K562 (cell line): ENCODE measurements around the gene EFCAB12. TPM values are rescaled to one million over a fixed set of nuclear protein-coding genes. Genes with fewer than 3 reads are reported as not detected.
"Not testable (repeated sequence)": the region's sequence is repeated elsewhere in the genome, so short reads cannot be mapped to it uniquely, and the experiment has no call there.

Experiments
- ATAC-seq: fragments of 200-7000 bp; cut with Tn5 transposase; 3 replicates; pipeline ENCODE4 v1.9.1; 2020; ENCODE audit warnings: moderate library complexity
- BruUV-seq: library from RNA; stranded (reverse); fragments of 400-500 nt; replicated peaks from 2 replicates; lab custom pipeline; 2021; lab: Mats Ljungman, UMichigan
- CTCF ChIA-PET: fragments of 300-600 bp; formaldehyde crosslinking; extraction: SDS; loops from one replicate; lab custom pipeline; 2021; ENCODE audit warnings: low intra/inter-chr PET ratio; lab: Yijun Ruan, JAX
- POLR2A ChIA-PET: fragments of 300-600, 350-650 bp; sonication (Branson Sonifier 250); formaldehyde crosslinking; extraction: SDS; loops from one replicate; lab custom pipeline; 2021; ENCODE audit warnings: antibody characterized with exemption, inconsistent platforms; lab: Yijun Ruan, JAX
- DNase-seq, 4 experiments: peaks; one replicate each; pipeline versions ENCODE4 v3.0.0 to v3.0.0-alpha.2; 2011 to 2018; ENCODE audit warnings: low spot score in 3 of 4, mixed read lengths in 3 of 4; ENCODE audit errors: extremely low read depth in 1 of 4
- FAIRE-seq: peaks from 2 replicates; lab custom pipeline; 2011; peaks lifted over from hg19 to GRCh38; lab: Jason Lieb, UNC
- H2AFZ ChIP-seq: 2 replicates; pipeline ENCODE4 v1.6.0; 2011; ENCODE audit warnings: low read depth, low read length, control low read depth, inconsistent platforms
- H3K27ac ChIP-seq: fragments of 200-600 bp; 3 replicates; pipeline ENCODE4 v1.8.0; 2011; ENCODE audit warnings: low read depth, mild to moderate bottlenecking, control low read depth, inconsistent platforms, low read length, moderate library complexity, mixed read lengths; ENCODE audit errors: extremely low read depth
- H3K27me3 ChIP-seq, 2 experiments: fragments of 300-600 bp in 1 of 2; 2 replicates in 1 of 2; 3 replicates in 1 of 2; pipeline versions ENCODE4 v1.6.0 to v1.8.0; 2011; ENCODE audit warnings: inconsistent platforms in 2 of 2, low read length in 2 of 2, mild to moderate bottlenecking in 1 of 2, mixed read lengths in 1 of 2, moderate library complexity in 1 of 2; ENCODE audit not compliant: control insufficient read depth in 2 of 2, insufficient read depth in 2 of 2
- H3K36me3 ChIP-seq: fragments of 300-600 bp; 3 replicates; pipeline ENCODE4 v1.8.0; 2011; ENCODE audit warnings: mild to moderate bottlenecking, low read length, inconsistent platforms; ENCODE audit not compliant: control insufficient read depth, insufficient read depth
- H3K4me1 ChIP-seq, 2 experiments: fragments of 200-600 bp in 1 of 2; replicated peaks in 1 of 2; 2 replicates in 1 of 2; 3 replicates in 1 of 2; pipeline versions ENCODE4 v1.5.1 to v1.8.0; 2011; ENCODE audit warnings: inconsistent platforms in 2 of 2, low read length in 2 of 2, mild to moderate bottlenecking in 1 of 2, mixed read lengths in 1 of 2, moderate library complexity in 1 of 2; ENCODE audit not compliant: control insufficient read depth in 2 of 2, insufficient read depth in 2 of 2
- H3K4me2 ChIP-seq: 2 replicates; pipeline ENCODE4 v1.6.1; 2011; ENCODE audit warnings: low read length, control low read depth, inconsistent platforms, mixed read lengths; ENCODE audit not compliant: insufficient read depth
- H3K4me3 ChIP-seq: fragments of 200-600 bp; sonication (generic), shearing (Covaris generic); 2 replicates; pipeline ENCODE4 v1.5.1; 2016; ENCODE audit warnings: control low read depth, inconsistent platforms
- H3K79me2 ChIP-seq: fragments of 200-600 bp; 3 replicates; pipeline ENCODE4 v1.8.0; 2011; ENCODE audit warnings: low read length, inconsistent platforms; ENCODE audit not compliant: control insufficient read depth, insufficient read depth
- H3K9ac ChIP-seq, 2 experiments: 2 replicates each; pipeline versions ENCODE4 v1.6.0 to v1.6.1; 2011; ENCODE audit warnings: low read depth in 2 of 2, low read length in 2 of 2, control low read depth in 1 of 2, inconsistent platforms in 1 of 2, mild to moderate bottlenecking in 1 of 2, mixed read lengths in 1 of 2; ENCODE audit not compliant: insufficient read depth in 1 of 2
- H3K9me1 ChIP-seq: one replicate; pipeline ENCODE4 v1.6.0; 2011; ENCODE audit warnings: inconsistent platforms, mild to moderate bottlenecking, low read length, moderate library complexity; ENCODE audit not compliant: control insufficient read depth, insufficient read depth
- H3K9me3 ChIP-seq: replicated peaks from 2 replicates; pipeline ENCODE4 v1.5.1; 2011; ENCODE audit warnings: low read depth, low read length, inconsistent platforms; ENCODE audit not compliant: control insufficient read depth, insufficient read depth
- H4K20me1 ChIP-seq: replicated peaks from 2 replicates; pipeline ENCODE4 v1.6.1; 2011; ENCODE audit warnings: low read length, inconsistent platforms, mixed read lengths; ENCODE audit not compliant: control insufficient read depth, insufficient read depth
- RAD51 ChIP-seq: fragments of 450-650 bp; IDR thresholded peaks from 2 replicates; pipeline ENCODE4 v1.7.1; 2016; ENCODE audit warnings: low read depth, mild to moderate bottlenecking, borderline replicate concordance
- ZNF436 ChIP-seq: fragments of 250-450, 450-650 bp; sonication (Bioruptor Pico); formaldehyde crosslinking; IDR thresholded peaks from 2 replicates; pipeline ENCODE4 v1.7.0; 2020; ENCODE audit warnings: mild to moderate bottlenecking
- WGBS: fragments of 100-300 bp; shearing (Covaris generic); methylation state at CpG from one replicate; pipeline ENCODE4 v1.1.6; 2016; ENCODE audit warnings: low coverage, mixed read lengths; ENCODE audit not compliant: insufficient coverage; ENCODE audit errors: missing lambda C conversion rate; 5-methylcytosine and 5-hydroxymethylcytosine counted together
- in situ Hi-C: fragments of 300-500 bp; cut with MboI; formaldehyde crosslinking; loops from 4 replicates; pipeline ENCODE4 v1.15.0; 2018; ENCODE audit warnings: inconsistent platforms, mixed read lengths
- intact Hi-C: fragments of 100-400 bp; cut with micrococcal nuclease; formaldehyde crosslinking; loops from 2 replicates; pipeline ENCODE4 v1.14.2; 2022
- polyA plus RNA-seq, 8 experiments: library from polyadenylated mRNA; depleted of rRNA in 4 of 8; stranded (reverse) in 5 of 8; unstranded in 3 of 8; fragments of >200 nt; fragmentation: Nextera tagmentation in 2 of 8; fragmentation: Illumina TruSeq in 1 of 8; extraction: Ambion mirVana in 2 of 8; extraction: Trizol in 1 of 8; gene quantifications; 2 replicates each; pipeline versions ENCODE4 v1.2.1 to v1.2.3, GENCODE V29; 2011 to 2014; ENCODE audit warnings: inconsistent platforms in 1 of 8, missing spikeins in 1 of 8
- total RNA-seq, 7 experiments: library from RNA; depleted of rRNA in 6 of 7; stranded (reverse); fragments of >200 nt in 6 of 7; fragmentation: Illumina TruSeq in 2 of 7; extraction: Trizol in 2 of 7; gene quantifications; 2 replicates each; pipeline versions ENCODE4 v1.2.1 to v1.2.3, GENCODE V29; 2011 to 2021; ENCODE audit warnings: low replicate concordance in 1 of 7
- TF ChIP-seq, protein P1 (sequence below): fragments of 200-800 bp; sonication (Bioruptor generic); IDR thresholded peaks from 2 replicates; pipeline ENCODE4 v1.6.1; 2017; ENCODE audit warnings: missing genetic modification characterization, missing compliant biosample characterization
- TF ChIP-seq, protein P2 (sequence below): fragments of 450-650 bp; IDR thresholded peaks from 2 replicates; pipeline ENCODE4 v1.6.1; 2016; ENCODE audit warnings: mild to moderate bottlenecking, moderate library complexity
- TF ChIP-seq, protein P3 (sequence below): sonication (generic); formaldehyde crosslinking; IDR thresholded peaks from 2 replicates; pipeline ENCODE4 v1.5.0; 2020; ENCODE audit warnings: missing genetic modification reagents

The EFCAB12 gene
- total and polyA plus RNA-seq, 9 of the 15 experiments (the other 6 are each of a cell fraction or from before 2014, with no cell fraction given): 0.08 to 0.95 (median 0.56) TPM; not detected in 1

DNA sequence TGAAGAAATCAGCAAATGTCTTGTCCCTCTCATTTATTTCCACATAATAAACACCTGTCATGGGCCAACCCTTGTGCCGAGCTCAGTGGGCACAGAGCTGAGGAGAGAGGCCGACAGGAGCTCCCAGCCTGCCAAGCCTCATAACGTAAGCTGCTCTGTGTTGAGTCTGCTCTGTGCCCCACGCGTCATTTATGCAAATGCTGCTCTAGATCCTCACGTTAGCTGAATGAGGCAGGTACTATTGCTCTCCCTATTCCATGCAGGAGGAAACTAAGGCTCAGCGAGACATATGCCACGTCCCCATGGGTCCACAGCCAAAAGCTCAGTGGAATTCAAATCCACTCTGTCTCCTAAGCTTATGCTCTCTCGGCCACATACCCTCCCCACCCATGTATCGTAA lies 41.5 kb downstream of the EFCAB12 start (continued):
- no peak for TF ChIP-seq ZNF436 (CRISPR knock-in tag)
- TF ChIP-seq, protein P1, sequence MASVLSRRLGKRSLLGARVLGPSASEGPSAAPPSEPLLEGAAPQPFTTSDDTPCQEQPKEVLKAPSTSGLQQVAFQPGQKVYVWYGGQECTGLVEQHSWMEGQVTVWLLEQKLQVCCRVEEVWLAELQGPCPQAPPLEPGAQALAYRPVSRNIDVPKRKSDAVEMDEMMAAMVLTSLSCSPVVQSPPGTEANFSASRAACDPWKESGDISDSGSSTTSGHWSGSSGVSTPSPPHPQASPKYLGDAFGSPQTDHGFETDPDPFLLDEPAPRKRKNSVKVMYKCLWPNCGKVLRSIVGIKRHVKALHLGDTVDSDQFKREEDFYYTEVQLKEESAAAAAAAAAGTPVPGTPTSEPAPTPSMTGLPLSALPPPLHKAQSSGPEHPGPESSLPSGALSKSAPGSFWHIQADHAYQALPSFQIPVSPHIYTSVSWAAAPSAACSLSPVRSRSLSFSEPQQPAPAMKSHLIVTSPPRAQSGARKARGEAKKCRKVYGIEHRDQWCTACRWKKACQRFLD (CRISPR knock-in tag): no peak

DNA sequence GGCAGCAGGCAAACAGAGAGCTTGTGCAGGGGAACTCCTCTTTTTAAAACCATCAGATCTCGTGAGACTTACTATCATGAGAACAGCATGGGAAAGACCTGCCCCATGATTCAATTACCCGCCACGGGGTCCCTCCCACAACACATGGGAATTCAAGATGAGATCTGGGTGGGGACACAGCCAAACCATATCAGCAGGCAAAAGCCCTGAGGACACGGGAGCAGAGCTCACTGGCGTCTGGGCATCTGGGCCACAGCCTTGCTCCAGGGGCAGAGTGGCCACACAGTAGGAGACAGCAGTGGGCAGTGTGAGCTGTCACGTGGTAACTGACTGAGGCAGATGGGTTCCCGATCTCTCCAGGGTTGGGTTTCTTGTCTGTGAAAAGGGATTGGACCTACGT lies 42.9 kb downstream of the EFCAB12 start:
- H4K20me1 ChIP-seq, H3K4me1 ChIP-seq, H3K4me3 ChIP-seq, FAIRE-seq, H3K9me3 ChIP-seq, H3K79me2 ChIP-seq, CTCF ChIA-PET, H3K9me1 ChIP-seq, H2AFZ ChIP-seq, H3K27ac ChIP-seq, BruUV-seq, H3K27me3 ChIP-seq: not testable (repeated sequence)
- WGBS: 2% methylated on average over 6 of the region's 8 CpGs
- ATAC-seq (peak; percentile 59), DNase-seq (peak in 2 of 4 experiments; percentile 12 to 44)
- H3K4me2 ChIP-seq: peak overlapping the region; percentile 43; the same call in 1 of the 2 replicates
- intact Hi-C loops (loop anchor here (10.0 kb wide), 1 partner anchor 219 kb away; the partner anchor contains the start of gene PLXND1), in situ Hi-C loops (loop anchor here (25.0 kb wide), 1 partner anchor 427 kb away; no protein-coding TSS in a partner anchor)
- H3K9ac ChIP-seq: peak overlapping the region in 1 of 2 experiments; percentile 41; a peak in 2 of 4 replicates
- POLR2A ChIA-PET: interaction anchor here (0.6 to 1.4 kb wide), 2 partner anchors 70 to 1196 kb away, joined by 3 read pairs; a partner anchor contains a TSS
- H3K36me3 ChIP-seq: peaks cover 29% of the 10 kb centered on the region; the same call in 1 of the 3 replicates
- TF ChIP-seq, protein P2, sequence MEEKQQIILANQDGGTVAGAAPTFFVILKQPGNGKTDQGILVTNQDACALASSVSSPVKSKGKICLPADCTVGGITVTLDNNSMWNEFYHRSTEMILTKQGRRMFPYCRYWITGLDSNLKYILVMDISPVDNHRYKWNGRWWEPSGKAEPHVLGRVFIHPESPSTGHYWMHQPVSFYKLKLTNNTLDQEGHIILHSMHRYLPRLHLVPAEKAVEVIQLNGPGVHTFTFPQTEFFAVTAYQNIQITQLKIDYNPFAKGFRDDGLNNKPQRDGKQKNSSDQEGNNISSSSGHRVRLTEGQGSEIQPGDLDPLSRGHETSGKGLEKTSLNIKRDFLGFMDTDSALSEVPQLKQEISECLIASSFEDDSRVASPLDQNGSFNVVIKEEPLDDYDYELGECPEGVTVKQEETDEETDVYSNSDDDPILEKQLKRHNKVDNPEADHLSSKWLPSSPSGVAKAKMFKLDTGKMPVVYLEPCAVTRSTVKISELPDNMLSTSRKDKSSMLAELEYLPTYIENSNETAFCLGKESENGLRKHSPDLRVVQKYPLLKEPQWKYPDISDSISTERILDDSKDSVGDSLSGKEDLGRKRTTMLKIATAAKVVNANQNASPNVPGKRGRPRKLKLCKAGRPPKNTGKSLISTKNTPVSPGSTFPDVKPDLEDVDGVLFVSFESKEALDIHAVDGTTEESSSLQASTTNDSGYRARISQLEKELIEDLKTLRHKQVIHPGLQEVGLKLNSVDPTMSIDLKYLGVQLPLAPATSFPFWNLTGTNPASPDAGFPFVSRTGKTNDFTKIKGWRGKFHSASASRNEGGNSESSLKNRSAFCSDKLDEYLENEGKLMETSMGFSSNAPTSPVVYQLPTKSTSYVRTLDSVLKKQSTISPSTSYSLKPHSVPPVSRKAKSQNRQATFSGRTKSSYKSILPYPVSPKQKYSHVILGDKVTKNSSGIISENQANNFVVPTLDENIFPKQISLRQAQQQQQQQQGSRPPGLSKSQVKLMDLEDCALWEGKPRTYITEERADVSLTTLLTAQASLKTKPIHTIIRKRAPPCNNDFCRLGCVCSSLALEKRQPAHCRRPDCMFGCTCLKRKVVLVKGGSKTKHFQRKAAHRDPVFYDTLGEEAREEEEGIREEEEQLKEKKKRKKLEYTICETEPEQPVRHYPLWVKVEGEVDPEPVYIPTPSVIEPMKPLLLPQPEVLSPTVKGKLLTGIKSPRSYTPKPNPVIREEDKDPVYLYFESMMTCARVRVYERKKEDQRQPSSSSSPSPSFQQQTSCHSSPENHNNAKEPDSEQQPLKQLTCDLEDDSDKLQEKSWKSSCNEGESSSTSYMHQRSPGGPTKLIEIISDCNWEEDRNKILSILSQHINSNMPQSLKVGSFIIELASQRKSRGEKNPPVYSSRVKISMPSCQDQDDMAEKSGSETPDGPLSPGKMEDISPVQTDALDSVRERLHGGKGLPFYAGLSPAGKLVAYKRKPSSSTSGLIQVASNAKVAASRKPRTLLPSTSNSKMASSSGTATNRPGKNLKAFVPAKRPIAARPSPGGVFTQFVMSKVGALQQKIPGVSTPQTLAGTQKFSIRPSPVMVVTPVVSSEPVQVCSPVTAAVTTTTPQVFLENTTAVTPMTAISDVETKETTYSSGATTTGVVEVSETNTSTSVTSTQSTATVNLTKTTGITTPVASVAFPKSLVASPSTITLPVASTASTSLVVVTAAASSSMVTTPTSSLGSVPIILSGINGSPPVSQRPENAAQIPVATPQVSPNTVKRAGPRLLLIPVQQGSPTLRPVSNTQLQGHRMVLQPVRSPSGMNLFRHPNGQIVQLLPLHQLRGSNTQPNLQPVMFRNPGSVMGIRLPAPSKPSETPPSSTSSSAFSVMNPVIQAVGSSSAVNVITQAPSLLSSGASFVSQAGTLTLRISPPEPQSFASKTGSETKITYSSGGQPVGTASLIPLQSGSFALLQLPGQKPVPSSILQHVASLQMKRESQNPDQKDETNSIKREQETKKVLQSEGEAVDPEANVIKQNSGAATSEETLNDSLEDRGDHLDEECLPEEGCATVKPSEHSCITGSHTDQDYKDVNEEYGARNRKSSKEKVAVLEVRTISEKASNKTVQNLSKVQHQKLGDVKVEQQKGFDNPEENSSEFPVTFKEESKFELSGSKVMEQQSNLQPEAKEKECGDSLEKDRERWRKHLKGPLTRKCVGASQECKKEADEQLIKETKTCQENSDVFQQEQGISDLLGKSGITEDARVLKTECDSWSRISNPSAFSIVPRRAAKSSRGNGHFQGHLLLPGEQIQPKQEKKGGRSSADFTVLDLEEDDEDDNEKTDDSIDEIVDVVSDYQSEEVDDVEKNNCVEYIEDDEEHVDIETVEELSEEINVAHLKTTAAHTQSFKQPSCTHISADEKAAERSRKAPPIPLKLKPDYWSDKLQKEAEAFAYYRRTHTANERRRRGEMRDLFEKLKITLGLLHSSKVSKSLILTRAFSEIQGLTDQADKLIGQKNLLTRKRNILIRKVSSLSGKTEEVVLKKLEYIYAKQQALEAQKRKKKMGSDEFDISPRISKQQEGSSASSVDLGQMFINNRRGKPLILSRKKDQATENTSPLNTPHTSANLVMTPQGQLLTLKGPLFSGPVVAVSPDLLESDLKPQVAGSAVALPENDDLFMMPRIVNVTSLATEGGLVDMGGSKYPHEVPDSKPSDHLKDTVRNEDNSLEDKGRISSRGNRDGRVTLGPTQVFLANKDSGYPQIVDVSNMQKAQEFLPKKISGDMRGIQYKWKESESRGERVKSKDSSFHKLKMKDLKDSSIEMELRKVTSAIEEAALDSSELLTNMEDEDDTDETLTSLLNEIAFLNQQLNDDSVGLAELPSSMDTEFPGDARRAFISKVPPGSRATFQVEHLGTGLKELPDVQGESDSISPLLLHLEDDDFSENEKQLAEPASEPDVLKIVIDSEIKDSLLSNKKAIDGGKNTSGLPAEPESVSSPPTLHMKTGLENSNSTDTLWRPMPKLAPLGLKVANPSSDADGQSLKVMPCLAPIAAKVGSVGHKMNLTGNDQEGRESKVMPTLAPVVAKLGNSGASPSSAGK: 0 out of 2 replicates have a peak, but pooled peaks have one; percentile 29
- TF ChIP-seq RAD51: peak; percentile 46; the same call in 1 of the 2 replicates
- TF ChIP-seq, protein P3, sequence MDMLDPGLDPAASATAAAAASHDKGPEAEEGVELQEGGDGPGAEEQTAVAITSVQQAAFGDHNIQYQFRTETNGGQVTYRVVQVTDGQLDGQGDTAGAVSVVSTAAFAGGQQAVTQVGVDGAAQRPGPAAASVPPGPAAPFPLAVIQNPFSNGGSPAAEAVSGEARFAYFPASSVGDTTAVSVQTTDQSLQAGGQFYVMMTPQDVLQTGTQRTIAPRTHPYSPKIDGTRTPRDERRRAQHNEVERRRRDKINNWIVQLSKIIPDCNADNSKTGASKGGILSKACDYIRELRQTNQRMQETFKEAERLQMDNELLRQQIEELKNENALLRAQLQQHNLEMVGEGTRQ (CRISPR knock-in tag): peak; percentile 41
